ENCODE data around the gene PEPD.

The PEPD gene

GRCh38 chr19:33499248-33499647 lies 22.3 kb downstream of the PEPD start:
- H3K4me1 ChIP-seq (ENCODE audit: insufficient read depth, low read length, severe bottlenecking) = no peaks in the 10 kb centered on the region
- no peaks in the 10 kb centered on the region for H4K20me1 ChIP-seq (ENCODE audit: insufficient read depth, low read length)
- no peaks in the 10 kb centered on the region for H3K9me3 ChIP-seq (ENCODE audit: low read length)
- H3K27me3 ChIP-seq (ENCODE audit: insufficient read depth, low read length) = no peaks in the 10 kb centered on the region
- no peaks in the 10 kb centered on the region for H3K79me2 ChIP-seq (ENCODE audit: insufficient read depth, low read length)
- no peak overlapping the region for H3K4me2 ChIP-seq (ENCODE audit: low read length)
- no peak overlapping the region for H3K4me3 ChIP-seq (ENCODE audit: low read depth, low read length, poor library complexity, severe bottlenecking)
- H3K9me2 ChIP-seq (ENCODE audit: low read depth, low read length) = no peaks in the 10 kb centered on the region
- no peaks in the 10 kb centered on the region for H3K36me3 ChIP-seq (ENCODE audit: insufficient read depth, low read length)
- no peak overlapping the region for H3K9ac ChIP-seq (ENCODE audit: low read length)
- no peaks in the 10 kb centered on the region for H3F3A ChIP-seq (ENCODE audit: insufficient read depth, low read length)
- H2AFZ ChIP-seq (ENCODE audit: low read length) = no peak overlapping the region
- no peak overlapping the region for H3K27ac ChIP-seq (ENCODE audit: low read depth, low read length, poor library complexity, severe bottlenecking)
- TF ChIP-seq CTCF (IDR thresholded peaks at IDR 0.05; ENCODE audit: low read length) (no peak), EZH2 (IDR thresholded peaks at IDR 0.05; ENCODE audit: borderline replicate concordance, low read length) (no peak)

DNA sequence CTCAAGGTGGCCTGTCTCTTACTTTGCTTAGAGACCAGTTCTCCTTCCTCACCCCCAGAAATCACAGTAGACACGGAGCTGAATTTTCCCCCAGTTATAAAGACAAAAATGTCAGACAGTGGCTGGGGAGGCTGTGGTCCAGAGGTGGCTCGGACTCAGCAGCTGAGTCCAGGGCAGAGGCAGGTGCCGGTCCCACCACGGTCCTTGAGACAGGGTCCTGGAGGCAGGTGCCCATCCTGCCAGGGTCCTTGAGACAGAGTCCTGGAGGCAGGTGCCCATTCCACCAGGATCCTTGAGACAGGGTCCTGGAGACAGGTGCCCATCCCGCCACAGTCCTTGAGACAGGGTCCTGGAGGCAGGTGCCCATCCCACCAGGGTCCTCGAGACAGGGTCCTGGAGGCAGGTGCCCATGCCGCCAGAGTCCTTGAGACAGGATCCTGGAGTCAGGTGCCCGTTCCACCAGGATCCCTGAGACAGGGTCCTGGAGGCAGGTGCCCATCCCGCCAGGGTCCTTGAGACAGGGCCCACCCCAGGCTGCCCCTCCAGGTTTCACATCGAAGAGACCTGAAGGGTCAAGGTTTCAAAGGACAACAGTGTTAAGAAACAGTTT lies 23.1 kb downstream of the PEPD start:
- H3K4me1 ChIP-seq (ENCODE audit: insufficient read depth, low read length, severe bottlenecking) = no peaks in the 10 kb centered on the region
- H3K27ac ChIP-seq (ENCODE audit: low read depth, low read length, poor library complexity, severe bottlenecking) = no peak overlapping the region
- H3K79me2 ChIP-seq (ENCODE audit: insufficient read depth, low read length) = no peaks in the 10 kb centered on the region
- H3K36me3 ChIP-seq (ENCODE audit: insufficient read depth, low read length) = no peaks in the 10 kb centered on the region
- no peaks in the 10 kb centered on the region for H3K9me2 ChIP-seq (ENCODE audit: low read depth, low read length)
- no peak overlapping the region for H3K9ac ChIP-seq (ENCODE audit: low read length)
- H3F3A ChIP-seq (ENCODE audit: insufficient read depth, low read length) = no peaks in the 10 kb centered on the region
- no peak overlapping the region for H3K4me2 ChIP-seq (ENCODE audit: low read length)
- H3K27me3 ChIP-seq (ENCODE audit: insufficient read depth, low read length) = no peaks in the 10 kb centered on the region
- no peaks in the 10 kb centered on the region for H4K20me1 ChIP-seq (ENCODE audit: insufficient read depth, low read length)
- no peak overlapping the region for H2AFZ ChIP-seq (ENCODE audit: low read length)
- TF ChIP-seq CTCF (IDR thresholded peaks at IDR 0.05; ENCODE audit: low read length) (no peak), EZH2 (IDR thresholded peaks at IDR 0.05; ENCODE audit: borderline replicate concordance, low read length) (no peak)
- no peaks in the 10 kb centered on the region for H3K9me3 ChIP-seq (ENCODE audit: low read length)
- no peak overlapping the region for H3K4me3 ChIP-seq (ENCODE audit: low read depth, low read length, poor library complexity, severe bottlenecking)

DNA sequence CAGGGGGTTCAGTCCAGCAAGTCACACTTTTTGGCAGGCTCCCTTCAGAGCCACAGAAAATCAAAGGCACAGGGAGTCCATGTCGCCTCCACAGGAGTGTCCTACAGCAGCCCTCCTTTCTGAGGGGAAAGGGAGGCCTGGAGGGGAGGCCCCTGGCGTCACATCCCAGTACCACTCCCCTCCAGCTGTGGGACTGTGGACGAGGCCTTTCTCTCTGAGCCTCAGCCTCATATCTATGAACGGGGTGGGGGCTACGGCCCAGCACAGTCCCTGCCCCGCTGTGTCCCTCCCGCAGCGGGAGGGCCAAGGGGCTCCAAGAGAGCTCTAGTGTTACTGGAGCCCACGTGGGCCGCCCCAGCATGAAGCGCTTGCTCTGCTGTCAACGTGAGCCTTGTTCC lies 23.8 kb downstream of the PEPD start:
- H4K20me1 ChIP-seq (ENCODE audit: insufficient read depth, low read length) = no peaks in the 10 kb centered on the region
- no peak overlapping the region for H3K4me3 ChIP-seq (ENCODE audit: low read depth, low read length, poor library complexity, severe bottlenecking)
- H3K36me3 ChIP-seq (ENCODE audit: insufficient read depth, low read length) = no peaks in the 10 kb centered on the region
- H3K27ac ChIP-seq (ENCODE audit: low read depth, low read length, poor library complexity, severe bottlenecking) = no peak overlapping the region
- H3K9me3 ChIP-seq (ENCODE audit: low read length) = no peaks in the 10 kb centered on the region
- H2AFZ ChIP-seq (ENCODE audit: low read length) = no peak overlapping the region
- TF ChIP-seq CTCF (IDR thresholded peaks at IDR 0.05; ENCODE audit: low read length) (no peak), EZH2 (IDR thresholded peaks at IDR 0.05; ENCODE audit: borderline replicate concordance, low read length) (no peak)
- no peaks in the 10 kb centered on the region for H3F3A ChIP-seq (ENCODE audit: insufficient read depth, low read length)
- no peak overlapping the region for H3K4me2 ChIP-seq (ENCODE audit: low read length)
- H3K9ac ChIP-seq (ENCODE audit: low read length) = no peak overlapping the region
- H3K27me3 ChIP-seq (ENCODE audit: insufficient read depth, low read length) = no peaks in the 10 kb centered on the region
- H3K79me2 ChIP-seq (ENCODE audit: insufficient read depth, low read length) = no peaks in the 10 kb centered on the region
- H3K9me2 ChIP-seq (ENCODE audit: low read depth, low read length) = no peaks in the 10 kb centered on the region
- no peaks in the 10 kb centered on the region for H3K4me1 ChIP-seq (ENCODE audit: insufficient read depth, low read length, severe bottlenecking)

Data from OCI-LY1 (cell line).